H1 (cell line): ENCODE measurements around the gene TYR. TPM values are rescaled to one million over a fixed set of nuclear protein-coding genes. Genes with fewer than 3 reads are reported as not detected.

Source experiments
- CTCF ChIA-PET: fragments of 300-600 bp; sonication (Branson Sonifier 250); formaldehyde crosslinking; loops from one replicate; lab custom pipeline; 2021; ENCODE audit not compliant: partially characterized antibody; lab: Charles Lee
- POLR2A ChIA-PET: fragments of 300-600 bp; sonication (Branson Sonifier 250); formaldehyde crosslinking; loops from one replicate; lab custom pipeline; 2021; ENCODE audit warnings: inconsistent platforms; ENCODE audit not compliant: partially characterized antibody; lab: Charles Lee
- DNase-seq, 2 experiments: peaks; one replicate each; pipeline versions ENCODE4 v3.0.0 to v3.0.0-alpha.2; 2010 to 2022; ENCODE audit warnings: low spot score in 2 of 2, low read depth in 1 of 2, mixed read lengths in 1 of 2
- FAIRE-seq: peaks from 2 replicates; lab custom pipeline; 2011; peaks lifted over from hg19 to GRCh38; lab: Jason Lieb, UNC
- H2AFZ ChIP-seq: 2 replicates; pipeline ENCODE4 v1.8.1; 2012; ENCODE audit warnings: low read length, inconsistent platforms
- H2AK5ac ChIP-seq: 2 replicates; pipeline ENCODE4 v1.6.1; 2013; ENCODE audit warnings: low read depth, low read length
- H2BK120ac ChIP-seq: replicated peaks from 2 replicates; pipeline ENCODE3; 2013; ENCODE audit warnings: low read depth, low read length, inconsistent platforms
- H2BK12ac ChIP-seq: 2 replicates; pipeline ENCODE4 v1.6.1; 2013; ENCODE audit warnings: low read depth, low read length
- H2BK15ac ChIP-seq: 2 replicates; pipeline ENCODE4 v1.6.1; 2013; ENCODE audit warnings: low read length
- H2BK20ac ChIP-seq: 2 replicates; pipeline ENCODE4 v1.6.1; 2013; ENCODE audit warnings: low read length
- H2BK5ac ChIP-seq: 2 replicates; pipeline ENCODE4 v1.6.1; 2013; ENCODE audit warnings: low read depth, low read length
- H3K14ac ChIP-seq: 2 replicates; pipeline ENCODE4 v1.6.1; 2013; ENCODE audit warnings: inconsistent platforms; ENCODE audit not compliant: insufficient read length
- H3K18ac ChIP-seq: 2 replicates; pipeline ENCODE4 v1.6.1; 2013; ENCODE audit warnings: low read length; ENCODE audit errors: extremely low read depth
- H3K23ac ChIP-seq: 2 replicates; pipeline ENCODE4 v1.6.1; 2013; ENCODE audit warnings: inconsistent platforms; ENCODE audit not compliant: insufficient read length
- H3K23me2 ChIP-seq: 2 replicates; pipeline ENCODE4 v1.6.1; 2013; ENCODE audit warnings: low read depth, low read length
- H3K27ac ChIP-seq: 2 replicates; pipeline ENCODE4 v1.6.1; 2011; ENCODE audit warnings: low read depth, low read length, inconsistent platforms
- H3K27me3 ChIP-seq, 4 experiments: replicated peaks in 1 of 4; 1 replicate in 1 of 4; 2 replicates in 3 of 4; pipeline versions ENCODE4 v1.6.1 to v1.8.1; 2011 to 2013; ENCODE audit warnings: low read length in 3 of 4, mild to moderate bottlenecking in 3 of 4, inconsistent platforms in 2 of 4, mixed read lengths in 2 of 4, moderate library complexity in 1 of 4; ENCODE audit not compliant: control insufficient read depth in 3 of 4, insufficient read depth in 3 of 4; ENCODE audit errors: extremely low read depth in 1 of 4
- H3K36me3 ChIP-seq, 4 experiments: 2 replicates each; pipeline versions ENCODE4 v1.6.1 to v1.8.1; 2011 to 2013; ENCODE audit warnings: mild to moderate bottlenecking in 4 of 4, low read length in 3 of 4, moderate library complexity in 2 of 4, control low read depth in 1 of 4, inconsistent platforms in 1 of 4; ENCODE audit not compliant: insufficient read depth in 4 of 4, control insufficient read depth in 2 of 4
- H3K4ac ChIP-seq: replicated peaks from 2 replicates; pipeline ENCODE3; 2013; ENCODE audit warnings: low read length, low read depth, mixed read lengths, inconsistent platforms; ENCODE audit not compliant: insufficient read length
- H3K4me1 ChIP-seq, 4 experiments: replicated peaks in 1 of 4; 1 replicate in 1 of 4; 2 replicates in 3 of 4; pipeline versions ENCODE4 v1.6.1 to v1.8.1; 2011 to 2013; ENCODE audit warnings: low read length in 3 of 4, inconsistent platforms in 2 of 4, mixed read lengths in 1 of 4; ENCODE audit not compliant: insufficient read depth in 4 of 4, control insufficient read depth in 3 of 4
- H3K4me2 ChIP-seq, 2 experiments: 2 replicates each; pipeline versions ENCODE4 v1.6.1 to v1.8.1; 2011 to 2013; ENCODE audit warnings: low read depth in 2 of 2, low read length in 2 of 2, control low read depth in 1 of 2, inconsistent platforms in 1 of 2, mild to moderate bottlenecking in 1 of 2; ENCODE audit not compliant: insufficient read depth in 1 of 2
- H3K4me3 ChIP-seq, 4 experiments: fragments of 200-600, 300-600 bp in 1 of 4; sonication (generic), shearing (Covaris generic), sonication (Bioruptor Twin) in 1 of 4; 2 replicates each; pipeline versions ENCODE4 v1.5.1 to v1.8.1; 2011 to 2016; ENCODE audit warnings: low read length in 4 of 4, low read depth in 3 of 4, control low read depth in 2 of 4, inconsistent platforms in 2 of 4, mild to moderate bottlenecking in 2 of 4, mixed read lengths in 1 of 4, moderate library complexity in 1 of 4; ENCODE audit not compliant: insufficient read depth in 2 of 4; ENCODE audit errors: extremely low read depth in 1 of 4
- H3K56ac ChIP-seq: replicated peaks from 2 replicates; pipeline ENCODE3; 2013; ENCODE audit warnings: low read depth, mild to moderate bottlenecking, mixed read lengths, low read length, inconsistent platforms; ENCODE audit not compliant: insufficient read length
- H3K79me1 ChIP-seq: 2 replicates; pipeline ENCODE4 v1.6.1; 2013; ENCODE audit warnings: low read depth, low read length, control low read depth
- H3K79me2 ChIP-seq, 2 experiments: 2 replicates each; pipeline versions ENCODE4 v1.6.1 to v1.8.1; 2012 to 2013; ENCODE audit warnings: low read length in 2 of 2, mild to moderate bottlenecking in 2 of 2, inconsistent platforms in 1 of 2; ENCODE audit not compliant: insufficient read depth in 2 of 2, control insufficient read depth in 1 of 2
- H3K9ac ChIP-seq, 4 experiments: replicated peaks in 1 of 4; 1 replicate in 1 of 4; 2 replicates in 3 of 4; pipeline versions ENCODE4 v1.6.1 to v1.8.1; 2011 to 2013; ENCODE audit warnings: low read depth in 3 of 4, low read length in 3 of 4, control low read depth in 2 of 4, mild to moderate bottlenecking in 2 of 4, moderate library complexity in 2 of 4, inconsistent platforms in 1 of 4; ENCODE audit errors: extremely low read depth in 1 of 4
- H3K9me3 ChIP-seq, 2 experiments: 2 replicates each; pipeline versions ENCODE4 v1.6.1 to v1.8.1; 2012 to 2013; ENCODE audit warnings: mild to moderate bottlenecking in 2 of 2, moderate library complexity in 2 of 2, control low read depth in 1 of 2, inconsistent platforms in 1 of 2, low read depth in 1 of 2, low read length in 1 of 2, mixed read lengths in 1 of 2; ENCODE audit not compliant: insufficient read depth in 2 of 2
- H4K20me1 ChIP-seq, 2 experiments: replicated peaks in 1 of 2; 2 replicates each; pipeline versions ENCODE3 to v1.8.1; 2011 to 2013; ENCODE audit warnings: inconsistent platforms in 2 of 2, low read length in 2 of 2, mild to moderate bottlenecking in 1 of 2; ENCODE audit not compliant: insufficient read depth in 2 of 2, control insufficient read depth in 1 of 2
- H4K5ac ChIP-seq: 2 replicates; pipeline ENCODE4 v1.6.1; 2013; ENCODE audit warnings: low read length, low read depth, mixed read lengths, inconsistent platforms; ENCODE audit not compliant: insufficient read length
- H4K8ac ChIP-seq: 2 replicates; pipeline ENCODE4 v1.8.0; 2013; ENCODE audit warnings: mild to moderate bottlenecking, moderate library complexity, low read length, inconsistent platforms; ENCODE audit not compliant: insufficient read depth; ENCODE audit errors: extremely low read depth
- H4K91ac ChIP-seq: replicated peaks from 2 replicates; pipeline ENCODE3; 2013; ENCODE audit warnings: low read length, mixed read lengths, inconsistent platforms; ENCODE audit not compliant: insufficient read length
- BCL11A ChIP-seq, 2 experiments: IDR thresholded peaks; one replicate each; pipeline ENCODE4 v1.6.1; 2011; ENCODE audit warnings: low read depth in 2 of 2, low read length in 2 of 2, mild to moderate bottlenecking in 2 of 2
- CHD1 ChIP-seq: IDR thresholded peaks from 2 replicates; pipeline ENCODE4 v1.6.1; 2012; ENCODE audit warnings: low read depth, low read length, improper control_type of control experiment
- FOSL1 ChIP-seq: IDR thresholded peaks from 2 replicates; pipeline ENCODE4 v1.6.1; 2011; ENCODE audit warnings: mild to moderate bottlenecking, low read depth, low read length, moderate library complexity; ENCODE audit not compliant: insufficient read depth
- HDAC6 ChIP-seq: IDR thresholded peaks from one replicate; pipeline ENCODE4 v1.7.1; 2012; ENCODE audit warnings: low read depth, mild to moderate bottlenecking, inconsistent platforms, low read length, moderate library complexity
- KDM1A ChIP-seq: fragments of 200-600, 300-600 bp; sonication (generic); IDR thresholded peaks from 2 replicates; pipeline ENCODE4 v1.7.1; 2016; ENCODE audit warnings: mild to moderate bottlenecking, low read length, borderline replicate concordance
- SIX5 ChIP-seq: IDR thresholded peaks from 2 replicates; pipeline ENCODE4 v1.6.1; 2011; ENCODE audit warnings: mild to moderate bottlenecking, low read depth, low read length
- SRF ChIP-seq: IDR thresholded peaks from 2 replicates; pipeline ENCODE4 v1.6.1; 2011; ENCODE audit warnings: mild to moderate bottlenecking, low read depth, low read length, moderate library complexity
- ZNF274 ChIP-seq: IDR thresholded peaks from 2 replicates; pipeline ENCODE4 v1.7.0; 2012; ENCODE audit warnings: low read length, borderline replicate concordance; ENCODE audit errors: extremely low read depth
- WGBS, 2 experiments: shearing (Covaris generic) in 1 of 2; methylation state at CpG; one replicate each; pipeline versions ENCODE4 v1.1.6 to v1.1.7; 2013 to 2015; ENCODE audit warnings: low lambda C conversion rate in 2 of 2, mixed read lengths in 2 of 2, inconsistent platforms in 1 of 2, low coverage in 1 of 2, missing lambda C conversion rate in 1 of 2; ENCODE audit not compliant: insufficient replicate concordance in 2 of 2, insufficient coverage in 1 of 2, insufficient read length in 1 of 2; ENCODE audit errors: extremely low coverage in 1 of 2, missing lambda C conversion rate in 1 of 2; 5-methylcytosine and 5-hydroxymethylcytosine counted together
- polyA plus RNA-seq, 7 experiments: library from polyadenylated mRNA; depleted of rRNA in 3 of 7; stranded (reverse) in 5 of 7; unstranded in 2 of 7; fragments of >200 nt in 5 of 7; fragments of 200-250 nt in 2 of 7; gene quantifications; 1 replicate in 5 of 7; 2 replicates in 1 of 7; 4 replicates in 1 of 7; pipeline versions ENCODE4 v1.2.1 to v1.2.3, GENCODE V29; 2011 to 2013; ENCODE audit warnings: missing spikeins in 2 of 7, mixed read lengths in 2 of 7
- total RNA-seq: library from RNA; stranded (reverse); fragmentation: NEBNext Ultra II Directional; extraction: Animal tissue kit (Norgen Biotek cat#: 25700); gene quantifications from 2 replicates; pipeline ENCODE4 v1.2.1, GENCODE V29; 2021
- TF ChIP-seq, protein P1 (sequence below): IDR thresholded peaks from 2 replicates; pipeline ENCODE4 v1.6.1; 2011; ENCODE audit warnings: low read depth, mild to moderate bottlenecking, low read length; ENCODE audit not compliant: insufficient read depth

Gene TYR
- total and polyA plus RNA-seq, 2 of the 8 experiments (the other 6 are each of a cell fraction or from before 2014, with no cell fraction given): not detected

GRCh38 chr11:89201138-89201537 lies 23.5 kb downstream of the TYR start:
- Histone ChIP-seq H3K9me3 (no peaks in the 10 kb centered on the region), H3K9ac (no peak overlapping the region), H3K4ac (no peak overlapping the region), H3K14ac (no peak overlapping the region), H3K27me3 (no peaks in the 10 kb centered on the region), H2AK5ac (no peak overlapping the region), H4K8ac (no peak overlapping the region), H3K79me1 (no peaks in the 10 kb centered on the region), H2BK15ac (no peak overlapping the region), H3K18ac (no peak overlapping the region), H3K56ac (no peak overlapping the region), H3K79me2 (no peaks in the 10 kb centered on the region), H3K4me1 (peaks cover 0 to 4% (median 0%) of the 10 kb centered on the region in 4 experiments; a peak in 2 of 7 replicates), H2BK20ac (no peak overlapping the region), H3K27ac (no peak overlapping the region), H3K23me2 (no peaks in the 10 kb centered on the region), H4K5ac (no peak overlapping the region), H3K23ac (no peak overlapping the region), H2BK120ac (no peak overlapping the region), H4K20me1 (no peaks in the 10 kb centered on the region), H3K4me3 (no peak overlapping the region), H3K4me2 (no peak overlapping the region), H3K36me3 (no peaks in the 10 kb centered on the region), H2BK5ac (no peak overlapping the region), H2AFZ (no peak overlapping the region), H4K91ac (no peak overlapping the region), H2BK12ac (no peak overlapping the region)
- TF ChIP-seq SRF: no peak
- TF ChIP-seq BCL11A (IDR thresholded peaks at IDR 0.05; ENCODE audit: low read depth in 2 of 2, low read length in 2 of 2): no peak
- TF ChIP-seq, protein P1, sequence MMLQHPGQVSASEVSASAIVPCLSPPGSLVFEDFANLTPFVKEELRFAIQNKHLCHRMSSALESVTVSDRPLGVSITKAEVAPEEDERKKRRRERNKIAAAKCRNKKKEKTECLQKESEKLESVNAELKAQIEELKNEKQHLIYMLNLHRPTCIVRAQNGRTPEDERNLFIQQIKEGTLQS: no peak
- no peak for TF ChIP-seq KDM1A
- no peak for TF ChIP-seq ZNF274
- TF ChIP-seq SIX5: no peak
- no peak for TF ChIP-seq CHD1
- no peak for TF ChIP-seq FOSL1
- TF ChIP-seq HDAC6: no peak
- POLR2A ChIA-PET: no interaction called here
- WGBS, 2 experiments: 90% methylated on average over 1 of the region's 1 CpG; no CpG with 5 or more reads in 1 of the 2 experiments
- no peak for FAIRE-seq
- CTCF ChIA-PET: interaction anchor here (0.9 to 1.0 kb wide), 2 partner anchors 36 to 276 kb away, joined by 3 read pairs; no protein-coding TSS in a partner anchor
- DNase-seq: no peak
